Trophoblast cell (in vitro differentiated cells and primary cell): ENCODE data around the gene OR10H4.
"Not testable (repeated sequence)": the region's sequence is repeated elsewhere in the genome, so short reads cannot be mapped to it uniquely, and the experiment has no call there.

ENCODE experiments used
- DNase-seq, 2 donors: peaks; one replicate each; pipeline ENCODE4 v3.0.0-alpha.2; 2016
- H2AFZ ChIP-seq: 2 replicates; pipeline ENCODE4 v1.6.1; 2013; ENCODE audit warnings: low read length, moderate library complexity, mild to moderate bottlenecking; ENCODE audit not compliant: insufficient read depth, poor library complexity
- H2AK5ac ChIP-seq: 2 replicates; pipeline ENCODE4 v1.6.1; 2013; ENCODE audit warnings: mild to moderate bottlenecking, low read length
- H2BK120ac ChIP-seq: 2 replicates; pipeline ENCODE4 v1.6.1; 2013; ENCODE audit warnings: low read length, mild to moderate bottlenecking, moderate library complexity; ENCODE audit not compliant: insufficient read depth, poor library complexity
- H2BK12ac ChIP-seq: 2 replicates; pipeline ENCODE4 v1.6.1; 2013; ENCODE audit warnings: mild to moderate bottlenecking, low read length, moderate library complexity
- H2BK5ac ChIP-seq: 2 replicates; pipeline ENCODE4 v1.6.1; 2013; ENCODE audit warnings: low read length, low read depth, moderate library complexity, mild to moderate bottlenecking; ENCODE audit not compliant: poor library complexity
- H3K14ac ChIP-seq: 2 replicates; pipeline ENCODE4 v1.6.1; 2013; ENCODE audit warnings: mild to moderate bottlenecking, low read length
- H3K18ac ChIP-seq: 2 replicates; pipeline ENCODE4 v1.6.1; 2013; ENCODE audit warnings: mild to moderate bottlenecking, low read length
- H3K23ac ChIP-seq: 2 replicates; pipeline ENCODE4 v1.6.1; 2013; ENCODE audit warnings: low read length
- H3K27ac ChIP-seq: 2 replicates; pipeline ENCODE4 v1.5.1; 2013; ENCODE audit warnings: low read depth, mild to moderate bottlenecking, inconsistent platforms, low read length, moderate library complexity
- H3K27me3 ChIP-seq: 2 replicates; pipeline ENCODE4 v1.6.1; 2013; ENCODE audit warnings: inconsistent platforms, mild to moderate bottlenecking, low read length, moderate library complexity; ENCODE audit not compliant: insufficient read depth
- H3K36me3 ChIP-seq, 2 experiments: 1 replicate in 1 of 2; 2 replicates in 1 of 2; pipeline ENCODE4 v1.6.1; 2013; ENCODE audit warnings: low read length in 2 of 2, mild to moderate bottlenecking in 2 of 2, moderate library complexity in 1 of 2; ENCODE audit not compliant: insufficient read depth in 2 of 2, control insufficient read depth in 1 of 2
- H3K4ac ChIP-seq: 2 replicates; pipeline ENCODE4 v1.6.1; 2013; ENCODE audit warnings: low read depth, mild to moderate bottlenecking, low read length, moderate library complexity
- H3K4me1 ChIP-seq, 2 experiments: 1 replicate in 1 of 2; 2 replicates in 1 of 2; pipeline ENCODE4 v1.6.1; 2013; ENCODE audit warnings: low read length in 2 of 2, mild to moderate bottlenecking in 2 of 2, moderate library complexity in 1 of 2; ENCODE audit not compliant: insufficient read depth in 2 of 2, control insufficient read depth in 1 of 2
- H3K4me2 ChIP-seq: 2 replicates; pipeline ENCODE4 v1.6.1; 2013; ENCODE audit warnings: inconsistent platforms, mild to moderate bottlenecking, low read length, moderate library complexity
- H3K4me3 ChIP-seq: 2 replicates; pipeline ENCODE4 v1.5.1; 2013; ENCODE audit warnings: mild to moderate bottlenecking, low read depth, low read length, inconsistent platforms
- H3K79me1 ChIP-seq: one replicate; pipeline ENCODE4 v1.6.1; 2013; ENCODE audit warnings: low read length
- H3K79me2 ChIP-seq: 2 replicates; pipeline ENCODE4 v1.6.1; 2013; ENCODE audit warnings: low read length, mild to moderate bottlenecking; ENCODE audit not compliant: control insufficient read depth, insufficient read depth, poor library complexity
- H3K9ac ChIP-seq: 2 replicates; pipeline ENCODE4 v1.6.1; 2013; ENCODE audit warnings: mild to moderate bottlenecking, low read length
- H3K9me3 ChIP-seq: 2 replicates; pipeline ENCODE4 v1.6.1; 2013; ENCODE audit warnings: low read depth, mild to moderate bottlenecking, control low read depth, inconsistent platforms, low read length; ENCODE audit not compliant: insufficient read depth
- H4K12ac ChIP-seq: 2 replicates; pipeline ENCODE4 v1.6.1; 2013; ENCODE audit warnings: low read depth, mild to moderate bottlenecking, low read length, moderate library complexity
- H4K8ac ChIP-seq: 2 replicates; pipeline ENCODE4 v1.6.1; 2013; ENCODE audit warnings: low read depth, mild to moderate bottlenecking, low read length, moderate library complexity
- H4K91ac ChIP-seq: one replicate; pipeline ENCODE4 v1.6.1; 2013; ENCODE audit warnings: low read depth, mild to moderate bottlenecking, low read length, moderate library complexity
- WGBS: extraction: QIAGEN DNeasy Blood & Tissue Kit; methylation state at CpG from one replicate; pipeline ENCODE4 v1.1.7; 2013; ENCODE audit warnings: missing lambda C conversion rate; ENCODE audit not compliant: insufficient read length, insufficient coverage; ENCODE audit errors: extremely low coverage; 5-methylcytosine and 5-hydroxymethylcytosine counted together

OR10H4 gene

GRCh38 chr19:15902254-15902653, 46.6 kb upstream of the OR10H4 start:
- Histone ChIP-seq H3K9me3 (peaks cover 20% of the 10 kb centered on the region), H3K4me3 (no peak overlapping the region), H4K12ac (no peak overlapping the region), H3K23ac (no peak overlapping the region), H3K27me3 (no peaks in the 10 kb centered on the region), H3K36me3 (no peaks in the 10 kb centered on the region), H4K91ac (no peak overlapping the region), H3K79me2 (no peaks in the 10 kb centered on the region), H3K9ac (no peak overlapping the region), H3K14ac (no peak overlapping the region), H2AK5ac (no peak overlapping the region), H3K27ac (no peak overlapping the region), H3K4me2 (no peak overlapping the region), H2BK5ac (no peak overlapping the region), H3K4me1 (no peaks in the 10 kb centered on the region), H2BK12ac (no peak overlapping the region), H2BK120ac (no peak overlapping the region), H3K4ac (no peak overlapping the region), H4K8ac (no peak overlapping the region), H3K18ac (no peak overlapping the region), H2AFZ (no peak overlapping the region), H3K79me1 (no peaks in the 10 kb centered on the region)
- no peak for DNase-seq
- WGBS, result no CpG with 5 or more reads among the region's 11 CpGs

GRCh38 chr19:15902898-15903297, 45.9 kb upstream of the OR10H4 start:
- DNase-seq, H4K12ac ChIP-seq, H4K8ac ChIP-seq, H3K27ac ChIP-seq, H3K14ac ChIP-seq, H3K36me3 ChIP-seq, H3K79me2 ChIP-seq, H3K79me1 ChIP-seq, H2AK5ac ChIP-seq, H2BK120ac ChIP-seq, H3K4me3 ChIP-seq, H3K4me2 ChIP-seq, H3K9ac ChIP-seq, H3K27me3 ChIP-seq, H2BK5ac ChIP-seq, H3K23ac ChIP-seq, H4K91ac ChIP-seq, H3K4ac ChIP-seq, H3K18ac ChIP-seq, H2AFZ ChIP-seq, H2BK12ac ChIP-seq, H3K4me1 ChIP-seq: not testable (repeated sequence)
- H3K9me3 ChIP-seq, result peaks cover 14% of the 10 kb centered on the region
- WGBS, result no CpG with 5 or more reads among the region's 29 CpGs

GRCh38 chr19:15905026-15905425, 43.8 kb upstream of the OR10H4 start:
- no peak overlapping the region for H3K4me2 ChIP-seq
- H3K79me1 ChIP-seq, result no peaks in the 10 kb centered on the region
- H4K12ac ChIP-seq, result no peak overlapping the region
- peaks cover 10% of the 10 kb centered on the region for H3K9me3 ChIP-seq
- H3K9ac ChIP-seq, result no peak overlapping the region
- no peak overlapping the region for H2AK5ac ChIP-seq
- no peak overlapping the region for H3K18ac ChIP-seq
- H3K36me3 ChIP-seq, result no peaks in the 10 kb centered on the region
- no peak overlapping the region for H3K14ac ChIP-seq
- H3K79me2 ChIP-seq, result no peaks in the 10 kb centered on the region
- no peak overlapping the region for H3K27ac ChIP-seq
- no peak overlapping the region for H2BK120ac ChIP-seq
- DNase-seq, result no peak
- H4K8ac ChIP-seq, result no peak overlapping the region
- H2BK5ac ChIP-seq, result no peak overlapping the region
- H3K27me3 ChIP-seq, result no peaks in the 10 kb centered on the region
- no peak overlapping the region for H3K4me3 ChIP-seq
- no peak overlapping the region for H4K91ac ChIP-seq
- no peak overlapping the region for H3K23ac ChIP-seq
- no peaks in the 10 kb centered on the region for H3K4me1 ChIP-seq
- no peak overlapping the region for H2BK12ac ChIP-seq
- no peak overlapping the region for H3K4ac ChIP-seq
- H2AFZ ChIP-seq, result no peak overlapping the region

GRCh38 chr19:15911599-15912235, 37.1 kb upstream of the OR10H4 start:
- Histone ChIP-seq H3K9ac (no peak overlapping the region), H3K4ac (no peak overlapping the region), H4K8ac (no peak overlapping the region), H3K27me3 (no peaks in the 10 kb centered on the region), H3K4me3 (no peak overlapping the region), H4K12ac (no peak overlapping the region), H3K18ac (no peak overlapping the region), H2AFZ (no peak overlapping the region), H3K36me3 (no peaks in the 10 kb centered on the region), H3K4me1 (no peaks in the 10 kb centered on the region), H3K27ac (no peak overlapping the region), H2BK5ac (no peak overlapping the region), H3K23ac (no peak overlapping the region), H2AK5ac (no peak overlapping the region), H2BK12ac (no peak overlapping the region), H3K4me2 (no peak overlapping the region), H3K79me2 (no peaks in the 10 kb centered on the region), H2BK120ac (no peak overlapping the region), H4K91ac (no peak overlapping the region), H3K9me3 (peaks cover 15% of the 10 kb centered on the region), H3K14ac (no peak overlapping the region), H3K79me1 (no peaks in the 10 kb centered on the region)
- DNase-seq, result no peak
- no CpG with 5 or more reads among the region's 44 CpGs for WGBS
